Stomach (tissue), 4 donors: Measurements from ENCODE around the gene VPS52.

ENCODE experiments used
- CTCF ChIP-seq, 7 experiments: fragments of 450-650 bp in 4 of 7; fragments of 200-600 bp in 3 of 7; sonication (generic) in 3 of 7; IDR thresholded peaks; one replicate each; pipeline ENCODE4 v1.5.1; 2016 to 2019; ENCODE audit warnings: antibody characterized with exemption in 7 of 7, control low read depth in 2 of 7, mild to moderate bottlenecking in 1 of 7
- EP300 ChIP-seq: sonication (generic); formaldehyde crosslinking; IDR thresholded peaks from one replicate; pipeline ENCODE4 v1.6.1; 2017; ENCODE audit warnings: antibody characterized with exemption
- POLR2A ChIP-seq, 4 donors: fragments of 450-650 bp; IDR thresholded peaks; one replicate each; pipeline ENCODE4 v1.6.1; 2016; ENCODE audit warnings: antibody characterized with exemption in 4 of 4, control low read depth in 2 of 4, mild to moderate bottlenecking in 1 of 4, moderate library complexity in 1 of 4
- POLR2AphosphoS5 ChIP-seq, 3 donors: sonication (generic); formaldehyde crosslinking; IDR thresholded peaks; one replicate each; pipeline ENCODE4 v1.6.1; 2016; ENCODE audit warnings: antibody characterized with exemption in 3 of 3

GRCh38 chr6:33252759-33253158, 18.9 kb downstream of the VPS52 start:
- TF ChIP-seq CTCF (IDR thresholded peaks at IDR 0.05) (no peak), EP300 (no peak), POLR2A (IDR thresholded peaks at IDR 0.05) (no peak), POLR2AphosphoS5 (IDR thresholded peaks at IDR 0.05) (no peak)
